T-helper 1 cell (primary cell): ENCODE data around the gene RNASE4.
"Not testable (repeated sequence)": the region's sequence is repeated elsewhere in the genome, so short reads cannot be mapped to it uniquely, and the experiment has no call there.

ENCODE experiments used
- DNase-seq, 5 donors: peaks; one replicate each; pipeline ENCODE4 v3.0.0-alpha.2; 2012 to 2020

Gene RNASE4

DNA sequence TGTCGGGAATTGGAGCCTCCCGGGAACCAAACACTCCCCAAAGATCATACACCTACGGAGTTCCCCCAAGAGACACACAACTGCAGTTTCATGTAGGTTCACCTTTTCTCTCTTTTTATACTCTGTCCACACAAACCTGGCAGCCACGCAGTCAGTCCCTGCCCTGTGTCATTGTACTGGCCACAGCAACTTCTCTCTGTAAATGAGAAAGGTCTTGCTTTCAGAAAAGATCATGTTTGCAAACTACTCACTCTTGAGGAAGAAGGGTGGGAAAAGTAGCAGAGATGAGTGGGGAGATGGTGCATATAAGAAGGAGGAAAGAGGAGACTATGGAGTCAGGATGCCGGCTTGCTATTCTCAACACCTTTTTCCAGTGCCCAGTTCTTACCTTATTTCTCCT is 14.6 kb downstream of the RNASE4 start:
- no peak for DNase-seq

DNA sequence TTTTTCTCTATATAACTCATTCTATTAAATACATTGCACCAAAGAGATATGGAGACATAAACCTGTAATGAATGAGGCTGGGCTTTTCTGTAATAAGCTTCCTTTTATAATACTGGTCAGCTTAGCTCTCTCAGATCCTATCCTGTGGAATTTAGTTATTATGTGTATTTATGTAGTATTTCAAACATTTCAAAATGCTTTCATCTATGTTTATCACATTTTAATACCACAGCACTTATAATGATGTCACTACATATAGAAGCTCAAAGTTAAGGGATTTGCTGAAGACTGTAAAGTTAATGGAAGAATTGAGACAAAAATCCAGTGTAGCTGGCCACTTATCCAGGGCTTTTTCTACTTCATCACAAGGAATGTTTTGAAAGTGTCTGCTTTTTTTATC is 15.6 kb downstream of the RNASE4 start:
- no peak for DNase-seq

DNA sequence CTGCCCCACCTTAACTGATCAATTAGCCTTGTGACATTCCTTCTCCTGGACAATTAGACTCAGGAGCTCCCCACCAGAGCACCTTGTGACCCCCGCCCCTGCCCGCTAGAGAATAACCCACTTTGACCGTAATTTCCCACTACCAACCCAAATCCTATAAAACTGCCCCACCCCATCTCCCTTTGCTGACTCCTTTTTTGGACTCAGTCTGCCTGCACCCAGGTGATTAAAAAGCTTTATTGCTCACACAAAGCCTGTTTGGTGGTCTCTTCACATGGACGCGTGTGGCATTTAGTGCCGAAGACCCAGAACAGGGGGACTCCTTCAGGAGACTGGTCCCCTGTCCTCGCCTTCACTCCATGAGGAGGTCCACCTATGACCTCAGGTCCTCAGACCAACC is 16.6 kb downstream of the RNASE4 start:
- not testable (repeated sequence) for DNase-seq

DNA sequence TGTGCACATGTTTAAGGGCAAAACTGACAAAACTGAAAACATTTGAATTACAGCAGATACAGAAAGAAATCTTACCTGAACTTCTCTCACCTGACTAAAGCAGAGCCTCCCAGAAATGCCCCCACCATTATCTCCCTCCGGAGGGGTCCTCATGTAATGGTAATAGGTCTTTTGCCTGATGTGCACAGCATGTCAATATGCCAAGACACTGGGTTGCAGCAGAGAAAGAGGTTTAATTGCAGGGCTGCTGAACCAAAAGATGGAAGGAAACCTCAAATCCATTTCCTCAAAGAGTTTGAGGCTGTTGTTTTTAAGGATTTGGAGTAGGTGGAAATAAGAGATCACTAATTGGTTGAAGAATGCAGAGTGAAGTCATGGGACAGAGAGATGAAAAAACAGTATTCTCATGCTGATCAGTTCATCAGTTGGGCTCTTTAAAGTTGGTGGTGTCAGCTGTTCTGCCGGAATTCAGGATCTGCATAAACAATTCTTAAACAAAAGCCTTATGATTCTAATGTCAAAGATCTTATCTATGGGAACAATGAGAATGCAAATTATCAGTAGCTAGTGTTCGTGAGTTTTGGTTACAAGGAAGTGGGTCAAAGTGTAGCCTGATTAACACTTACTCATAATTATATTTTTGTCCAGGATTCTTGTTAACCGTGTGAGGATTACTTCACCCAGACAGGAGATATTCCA is 22.4 kb downstream of the RNASE4 start:
- no peak for DNase-seq

DNA sequence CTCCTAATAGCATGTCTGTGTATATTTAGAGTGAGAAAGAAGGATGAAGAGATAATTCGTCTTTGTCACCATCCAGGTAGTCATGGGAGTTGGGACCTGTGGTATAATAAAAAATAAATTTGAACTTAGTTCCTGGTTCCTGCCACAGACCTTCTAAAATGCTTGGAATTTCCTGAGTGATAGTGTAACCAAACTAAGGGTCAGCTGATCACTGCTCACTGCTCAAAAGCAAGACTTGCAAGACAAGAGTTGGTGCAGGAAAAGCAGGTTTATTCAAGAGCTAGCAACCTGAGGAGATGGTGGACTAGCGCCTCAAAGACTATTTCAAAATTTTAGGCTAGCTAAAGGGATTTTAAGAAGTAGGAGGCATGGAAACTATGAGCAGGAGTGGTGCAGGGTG is 23.3 kb downstream of the RNASE4 start:
- no peak for DNase-seq

DNA sequence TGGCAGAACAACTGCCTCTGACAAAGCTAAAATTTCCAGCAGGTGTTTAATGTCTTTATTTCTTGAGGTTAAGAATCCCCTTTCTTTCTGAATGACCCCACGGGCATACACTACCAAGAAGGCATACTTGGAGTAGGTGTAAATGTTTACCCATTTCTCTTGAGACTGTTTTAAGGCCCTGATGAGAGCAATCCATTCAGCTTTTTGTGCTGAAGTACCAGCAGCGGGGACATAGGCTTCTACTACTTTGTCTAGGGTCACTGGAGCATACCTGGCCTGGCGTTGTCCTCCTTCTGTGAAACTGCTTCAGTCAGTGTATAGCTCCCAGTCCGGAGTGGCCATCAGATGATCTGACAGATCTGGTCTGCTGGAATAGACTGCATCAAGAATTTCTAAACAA is 26.9 kb downstream of the RNASE4 start:
- DNase-seq, result no peak

DNA sequence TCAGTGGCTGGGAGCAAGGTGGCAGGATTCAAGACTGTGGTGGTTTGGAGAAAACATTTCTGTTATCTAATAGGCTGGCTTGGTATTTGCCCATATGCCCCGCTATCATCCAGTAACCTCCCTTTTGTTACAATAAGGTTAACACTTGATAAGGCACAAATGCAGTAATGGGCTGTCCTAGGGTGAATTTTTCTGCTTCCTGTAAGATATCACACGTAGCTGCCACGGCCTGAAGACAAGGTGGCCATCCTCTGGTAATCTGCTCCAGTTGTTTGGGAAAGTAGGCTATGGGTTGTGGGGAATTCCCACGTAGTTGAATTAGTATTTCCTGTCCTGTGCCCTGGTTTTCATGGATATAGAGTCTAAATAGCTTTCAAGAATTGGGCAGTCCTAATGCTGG is 27.3 kb downstream of the RNASE4 start:
- DNase-seq, result no peak

DNA sequence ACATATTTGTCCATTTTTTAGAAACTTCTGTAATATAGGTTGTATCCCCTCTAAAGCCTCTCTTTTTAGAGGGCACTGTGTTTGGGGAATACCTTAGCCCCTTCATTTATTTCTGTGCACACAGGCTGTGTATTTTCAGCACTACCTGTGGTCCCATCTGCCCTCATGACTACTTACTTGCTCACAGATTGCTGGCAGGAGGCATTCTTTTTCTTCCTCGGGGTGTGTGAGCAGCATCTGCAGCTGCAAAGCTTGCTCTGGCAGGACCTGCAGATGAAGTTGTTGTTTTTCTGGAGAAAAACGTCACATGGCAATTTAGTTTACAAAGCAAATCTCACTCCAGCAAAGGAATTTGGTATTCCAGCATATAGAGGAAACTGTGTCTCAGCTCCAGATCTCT is 28.5 kb downstream of the RNASE4 start:
- no peak for DNase-seq

DNA sequence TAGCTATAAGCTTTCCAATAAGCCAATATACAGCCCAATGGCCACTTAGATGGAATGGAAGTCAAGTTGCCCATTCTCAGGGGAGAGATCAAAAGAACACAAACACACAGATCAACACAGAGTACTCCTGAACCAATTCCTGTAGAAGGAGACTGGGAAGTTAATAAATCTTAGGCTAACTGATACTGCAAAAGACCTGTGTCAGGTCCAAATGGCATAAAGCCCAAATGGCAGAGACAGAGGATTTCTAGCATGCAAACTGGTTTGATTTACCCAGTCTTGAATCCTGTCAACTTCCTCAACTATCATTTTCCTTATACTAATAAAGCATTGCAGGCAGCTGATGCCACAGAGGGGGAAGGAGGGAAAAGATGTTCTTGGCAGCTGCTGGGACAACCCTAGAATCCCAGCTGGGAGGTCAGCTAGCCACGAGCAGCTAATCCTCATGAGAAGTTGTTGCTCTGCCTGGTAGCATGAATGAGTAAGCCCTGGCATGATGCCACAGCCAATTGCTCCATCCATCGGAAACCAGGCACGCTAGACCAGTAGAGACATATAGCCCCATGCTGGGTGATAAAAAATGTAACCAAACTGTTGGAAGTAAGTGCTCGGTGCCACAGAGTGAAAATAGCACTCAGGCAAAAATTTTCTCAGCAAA is 30.4 kb downstream of the RNASE4 start:
- no peak for DNase-seq

DNA sequence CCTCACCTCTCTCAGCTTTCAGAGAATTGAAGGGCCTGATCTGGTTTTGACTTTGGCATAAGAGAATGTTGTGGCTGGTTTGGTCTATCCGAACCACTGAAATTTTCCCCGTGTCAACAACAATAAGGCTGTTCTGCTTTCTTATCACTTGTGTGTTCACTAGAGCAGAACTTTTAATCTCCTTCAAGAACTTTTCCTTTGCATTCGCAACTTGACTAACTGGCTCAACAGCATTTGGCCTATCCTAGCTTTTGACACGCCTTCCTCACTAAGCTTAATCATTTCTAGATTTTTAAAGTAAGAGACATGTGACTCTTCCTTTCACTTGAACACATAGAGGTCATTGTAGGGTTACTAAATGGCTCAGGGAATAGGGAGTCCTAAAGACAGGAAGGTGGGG is 35.4 kb downstream of the RNASE4 start:
- no peak for DNase-seq

DNA sequence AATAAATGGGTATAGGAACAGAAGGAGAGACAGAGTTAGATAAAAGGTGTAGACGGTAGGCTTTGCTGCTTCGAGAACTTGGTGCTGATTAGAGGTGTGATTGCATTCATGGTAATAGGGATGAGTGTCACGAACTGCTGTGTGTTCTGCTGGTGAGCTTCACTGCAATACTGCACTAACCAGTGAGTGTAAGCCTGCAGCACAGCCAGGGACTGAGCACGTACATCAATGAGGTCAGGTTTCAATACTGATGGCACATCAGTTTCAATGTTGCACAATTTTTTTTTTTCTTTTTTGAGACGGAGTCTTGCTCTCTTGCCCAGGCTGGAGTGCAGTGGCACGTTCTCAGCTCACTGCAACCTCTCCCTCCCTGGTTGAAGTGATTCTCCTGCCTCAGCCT is 36.4 kb downstream of the RNASE4 start:
- no peak for DNase-seq

DNA sequence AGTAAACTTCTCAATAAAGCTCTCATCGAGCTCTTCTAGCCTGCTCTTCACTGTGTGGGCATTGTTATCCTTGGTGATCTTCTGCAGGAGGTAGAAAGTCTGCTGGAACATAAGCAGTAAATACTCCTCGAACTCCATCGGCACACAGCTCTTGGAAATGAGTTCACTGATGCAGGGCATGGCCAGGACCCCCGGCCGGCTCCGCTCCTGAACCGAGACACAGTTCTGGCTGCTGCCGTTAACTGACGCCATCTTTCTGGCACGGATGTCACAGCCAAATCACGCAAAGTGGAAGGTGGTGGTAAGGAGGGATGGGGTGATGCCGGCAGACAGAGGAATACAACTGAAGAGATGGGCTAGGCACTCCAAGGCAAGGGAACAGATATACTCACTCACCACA is 37.7 kb downstream of the RNASE4 start:
- DNase-seq, result no peak

DNA sequence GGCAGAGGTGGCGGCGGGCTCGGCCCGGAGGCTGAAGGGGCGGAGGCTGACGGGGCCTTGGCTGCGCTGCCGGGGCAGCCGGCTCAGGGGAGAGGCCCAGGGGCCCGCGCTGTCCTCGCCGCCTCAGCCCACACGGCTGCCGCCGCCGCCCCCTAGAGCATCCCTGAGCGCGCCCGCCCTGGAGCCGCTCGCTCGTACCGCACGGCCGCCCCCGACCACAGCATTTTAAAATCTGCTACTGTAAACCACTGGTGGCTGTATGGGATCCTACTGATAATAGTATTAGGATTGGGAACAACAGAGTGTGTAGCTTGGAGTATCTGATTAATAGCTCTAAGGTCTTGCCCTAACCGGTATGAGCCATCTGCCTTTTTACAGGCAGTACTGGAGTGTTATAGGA is 39.1 kb downstream of the RNASE4 start:
- no peak for DNase-seq

DNA sequence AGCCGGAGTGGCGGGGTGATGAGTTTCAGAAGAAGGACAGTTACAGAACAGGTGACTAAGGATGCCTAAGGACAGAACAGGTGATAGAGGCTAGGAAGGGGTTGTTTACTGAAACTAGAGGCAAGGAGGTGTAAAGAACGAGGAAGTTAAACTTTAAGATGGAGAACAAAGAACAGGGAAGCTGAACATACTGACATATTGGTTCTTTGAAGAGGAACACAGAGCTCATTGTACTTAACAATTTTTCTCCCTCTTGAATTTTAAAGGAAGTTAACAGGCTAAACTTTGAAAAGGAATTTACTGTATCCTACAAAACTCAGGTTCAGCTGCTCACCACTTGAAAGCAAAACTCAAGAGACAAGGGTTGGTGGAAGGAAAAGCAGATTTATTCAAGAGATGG is 41.8 kb downstream of the RNASE4 start:
- not testable (repeated sequence) for DNase-seq

DNA sequence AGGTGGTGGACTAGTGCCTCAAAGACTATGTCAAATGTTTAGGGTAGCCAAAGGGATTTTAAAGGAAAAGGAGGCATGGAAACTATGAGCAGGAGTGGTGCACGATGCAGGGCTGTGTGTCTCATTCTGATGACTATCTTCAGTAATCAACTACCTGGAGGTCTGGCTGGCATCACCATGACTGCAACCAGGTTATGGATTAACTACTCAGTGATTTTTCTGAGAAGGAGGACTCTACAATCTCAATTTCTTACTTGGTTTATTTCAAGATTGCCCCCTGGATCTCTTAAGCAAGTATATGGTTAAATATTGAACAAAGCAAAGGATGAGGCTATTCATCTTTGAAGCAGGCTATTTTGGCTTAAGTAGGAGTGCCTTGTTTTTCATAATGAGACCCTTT is 42.2 kb downstream of the RNASE4 start:
- DNase-seq, result no peak

DNA sequence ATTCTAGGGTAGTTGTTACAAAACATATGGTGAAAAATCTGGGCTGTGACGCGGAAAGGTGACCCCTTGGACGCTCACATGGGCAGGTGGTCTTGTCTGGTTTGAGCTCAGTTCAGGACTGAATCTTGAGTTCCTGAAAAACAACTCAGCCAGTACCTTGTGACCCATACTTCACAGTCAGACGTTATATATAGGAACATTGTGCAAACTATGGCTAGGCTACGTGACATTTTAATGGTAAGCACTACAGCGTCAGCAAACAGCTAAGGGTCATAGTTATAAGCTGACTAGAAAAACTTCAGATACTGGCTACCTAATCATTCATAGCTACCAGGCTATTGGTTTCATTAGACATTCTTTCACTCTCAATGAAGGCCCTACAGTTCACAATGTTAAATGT is 46.5 kb downstream of the RNASE4 start:
- no peak for DNase-seq

DNA sequence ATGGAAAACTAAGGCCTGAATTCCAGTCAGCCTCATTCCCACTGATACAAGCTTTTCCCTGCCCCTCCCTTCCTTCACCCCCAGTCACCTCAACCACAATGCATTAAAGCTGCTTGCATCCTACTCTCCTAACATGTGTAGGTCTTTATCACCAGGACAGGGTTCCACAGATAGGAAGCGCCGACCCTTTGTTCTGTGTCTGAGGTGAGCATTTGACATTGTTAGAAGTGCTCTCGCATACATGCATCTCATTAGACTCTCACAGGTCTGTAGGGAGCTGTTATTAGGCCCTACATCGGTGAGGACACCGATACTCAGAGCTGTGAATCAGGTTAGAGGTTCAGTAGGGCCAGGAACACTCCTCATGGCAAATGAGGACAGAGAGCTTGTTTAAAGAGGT is 48.1 kb downstream of the RNASE4 start:
- DNase-seq, result no peak

DNA sequence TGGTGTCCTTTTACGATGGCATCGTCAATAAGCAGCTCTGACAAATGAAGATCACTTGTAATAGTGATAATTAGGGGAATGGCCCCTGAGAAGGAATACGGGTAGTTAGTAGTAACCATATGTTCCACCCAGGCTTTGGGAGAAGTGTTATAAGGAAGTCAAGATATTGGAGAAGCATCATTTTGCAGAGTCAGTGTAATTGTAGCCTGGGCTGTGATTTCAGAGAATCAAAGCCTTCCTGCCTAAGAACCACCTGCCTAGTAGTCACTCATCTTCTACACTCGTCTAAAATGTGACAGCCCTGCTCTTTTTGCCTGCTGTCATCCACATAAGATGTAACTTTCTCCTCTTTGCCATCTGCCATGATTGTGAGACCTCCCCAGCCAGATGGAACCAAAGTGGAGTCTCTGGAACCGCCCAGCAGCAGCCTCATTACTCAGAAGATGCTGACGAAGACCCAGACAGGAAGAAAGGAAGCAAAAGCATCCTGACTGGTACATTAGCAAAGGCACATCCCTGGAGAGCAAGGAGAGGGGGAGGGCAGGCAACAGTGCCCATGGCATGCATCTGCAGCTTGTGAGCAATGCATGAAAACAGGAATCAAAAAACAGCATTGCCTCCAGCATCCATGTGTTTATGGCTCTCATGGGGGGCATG is 48.7 kb downstream of the RNASE4 start:
- DNase-seq, result no peak

DNA sequence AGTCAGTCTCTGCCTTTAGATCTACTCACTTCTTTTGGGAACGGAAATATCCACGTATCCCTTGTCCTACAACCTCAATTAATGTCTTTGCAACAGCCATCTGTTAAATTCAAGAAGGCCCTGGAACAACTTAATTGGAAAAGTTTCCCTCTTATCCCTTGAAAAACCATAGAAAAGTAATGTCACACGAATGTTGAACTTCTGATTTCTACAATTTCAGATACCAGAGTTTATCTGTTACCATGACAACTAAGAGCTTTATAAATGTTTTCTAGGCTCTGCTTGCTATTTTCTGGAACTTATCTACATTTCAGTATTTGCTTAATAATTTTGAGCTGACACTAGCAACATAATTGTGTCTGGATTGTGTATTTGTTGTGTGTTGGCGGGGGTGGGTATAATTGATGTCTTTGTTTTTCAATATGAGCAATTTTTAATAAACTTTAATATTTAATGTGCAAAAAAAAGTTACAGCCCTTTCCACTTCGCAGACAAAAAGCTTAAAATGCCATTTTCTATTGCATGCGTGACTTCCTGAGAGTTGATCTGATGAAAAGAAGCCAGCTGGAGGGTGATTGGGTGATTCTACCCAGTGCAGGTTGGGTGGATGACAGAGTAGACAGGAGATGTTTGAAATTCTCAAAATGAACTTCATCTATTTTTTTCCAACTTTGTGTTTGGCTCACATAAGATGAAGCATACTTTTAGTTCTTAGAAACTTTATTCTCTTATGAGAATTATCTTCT is 49.5 kb downstream of the RNASE4 start:
- DNase-seq, result no peak

DNA sequence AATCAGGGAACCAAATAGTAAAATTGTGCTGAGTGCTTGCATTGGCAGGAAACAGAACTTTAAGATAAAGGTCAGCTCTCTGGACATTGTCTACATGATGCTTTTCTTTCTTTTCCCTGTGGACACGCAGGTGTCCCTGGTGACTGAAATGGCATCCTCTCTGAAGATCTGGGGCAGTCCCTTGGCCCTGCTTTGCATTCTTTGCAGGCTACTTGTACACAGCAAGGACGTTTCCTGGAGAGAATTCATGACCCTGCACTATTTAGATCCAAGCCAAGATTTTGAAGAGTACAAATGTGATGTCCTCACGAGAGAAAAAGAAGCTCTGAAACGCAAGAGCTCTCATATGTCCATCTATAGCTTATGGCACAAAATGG is 50.1 kb downstream of the RNASE4 start:
- no peak for DNase-seq

DNA sequence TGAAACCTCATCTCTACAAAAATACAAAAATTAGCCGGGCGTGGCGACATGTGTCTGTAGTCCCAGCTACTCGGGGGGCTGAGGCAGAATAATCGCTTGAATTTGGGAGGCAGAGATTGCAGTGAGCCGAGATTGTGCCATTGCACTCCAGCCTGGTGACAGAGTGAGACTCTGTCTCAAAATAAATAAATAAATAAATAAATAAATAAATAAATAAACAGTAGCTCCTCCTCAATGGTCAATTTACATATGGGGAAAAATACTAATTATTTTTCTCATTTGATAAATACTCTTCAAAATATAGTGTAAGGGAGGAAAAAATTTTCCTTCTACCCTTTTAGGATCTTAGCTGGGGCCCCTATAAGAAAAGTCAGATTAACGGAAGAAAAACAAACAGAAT is 53.9 kb downstream of the RNASE4 start:
- DNase-seq, result not testable (repeated sequence)

DNA sequence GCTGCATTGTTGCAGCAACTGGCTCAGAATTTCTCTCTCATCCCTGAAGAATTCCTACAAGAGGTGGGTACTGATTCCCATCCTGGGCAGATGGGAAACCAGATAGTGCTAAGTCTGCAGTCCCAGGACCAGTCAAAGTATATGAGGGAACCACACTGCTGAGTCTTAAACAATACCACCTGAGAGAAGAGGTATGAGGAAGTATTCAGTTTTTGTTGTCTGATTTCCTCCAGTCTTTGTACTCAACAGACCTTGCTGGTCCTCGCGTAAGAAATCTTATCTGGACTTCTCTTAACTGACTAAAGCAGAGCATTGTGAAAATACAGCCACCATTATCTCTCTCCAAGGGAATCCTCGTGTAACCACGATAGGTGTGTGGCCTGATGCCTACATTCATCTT is 57.8 kb downstream of the RNASE4 start:
- no peak for DNase-seq

DNA sequence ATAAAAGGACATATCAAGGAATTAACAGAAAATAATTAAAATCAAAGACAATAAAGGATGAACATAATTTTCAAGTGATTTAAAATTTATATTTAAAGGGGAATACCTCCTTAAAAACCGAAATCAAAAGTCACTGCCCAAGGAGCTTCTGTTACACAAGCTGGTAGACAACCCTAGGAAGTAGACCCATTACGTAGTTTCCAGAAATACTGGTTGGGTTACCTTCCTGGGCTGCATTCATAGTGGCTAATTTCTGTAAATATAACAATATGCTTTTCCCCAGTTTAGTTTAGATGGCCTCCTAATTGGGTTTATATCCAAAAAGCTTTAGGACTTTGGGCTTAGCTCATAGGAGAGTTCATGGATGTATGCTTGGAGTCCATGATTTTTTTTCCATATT is 59.2 kb downstream of the RNASE4 start:
- no peak for DNase-seq
